Smooth muscle cell (in vitro differentiated cells): ENCODE measurements around the gene SAMD11. TPM values are rescaled to one million over a fixed set of nuclear protein-coding genes. Genes with fewer than 3 reads are reported as not detected.

Source experiments
- DNase-seq: peaks from one replicate; lab custom pipeline; 2025; ENCODE audit not compliant: unreplicated experiment; lab: John Stamatoyannopoulos, UW
- H2AFZ ChIP-seq: fragments of 200-600 bp; sonication (generic); 2 replicates; pipeline ENCODE4 v1.6.0; 2016; ENCODE audit warnings: antibody characterized with exemption, low read depth, mild to moderate bottlenecking
- H3F3A ChIP-seq: fragments of 200-600 bp; sonication (generic); 2 replicates; pipeline ENCODE4 v1.6.0; 2017; ENCODE audit warnings: antibody characterized with exemption, low read depth
- H3K27ac ChIP-seq: fragments of 200-600 bp; sonication (generic); 2 replicates; pipeline ENCODE4 v1.5.1; 2016; ENCODE audit warnings: low read depth, mild to moderate bottlenecking
- H3K27me3 ChIP-seq: fragments of 200-600 bp; sonication (generic); 2 replicates; pipeline ENCODE4 v1.6.1; 2016; ENCODE audit warnings: low read depth, mild to moderate bottlenecking
- H3K36me3 ChIP-seq: fragments of 200-600 bp; sonication (generic); 2 replicates; pipeline ENCODE4 v1.5.1; 2016; ENCODE audit warnings: low read depth
- H3K4me1 ChIP-seq: fragments of 200-600 bp; sonication (generic); 2 replicates; pipeline ENCODE4 v1.5.1; 2016; ENCODE audit warnings: low read depth
- H3K4me2 ChIP-seq: fragments of 200-600 bp; sonication (generic); 2 replicates; pipeline ENCODE4 v1.6.0; 2016; ENCODE audit warnings: mild to moderate bottlenecking
- H3K4me3 ChIP-seq: fragments of 200-600 bp; sonication (generic); 2 replicates; pipeline ENCODE4 v1.5.1; 2016; ENCODE audit warnings: mild to moderate bottlenecking
- H3K79me2 ChIP-seq: fragments of 200-600 bp; sonication (generic); 2 replicates; pipeline ENCODE4 v1.6.0; 2016; ENCODE audit warnings: low read depth, mild to moderate bottlenecking
- H3K9ac ChIP-seq: fragments of 200-600 bp; sonication (generic); 2 replicates; pipeline ENCODE4 v1.6.0; 2016; ENCODE audit warnings: low read depth
- H3K9me3 ChIP-seq: fragments of 200-600 bp; sonication (generic); replicated peaks from 2 replicates; pipeline ENCODE4 v1.5.1; 2016; ENCODE audit warnings: low read depth
- H4K20me1 ChIP-seq: fragments of 200-600 bp; sonication (generic); 2 replicates; pipeline ENCODE4 v1.6.0; 2016; ENCODE audit warnings: low read depth
- WGBS: methylation state at CpG from one replicate; pipeline ENCODE4 v1.1.7; 2016; ENCODE audit warnings: low lambda C conversion rate; 5-methylcytosine and 5-hydroxymethylcytosine counted together
- polyA plus RNA-seq: library from polyadenylated mRNA; unstranded; fragments of >200 nt; fragmentation: Nextera tagmentation; extraction: Ambion mirVana; gene quantifications from 2 replicates; pipeline ENCODE4 v1.2.1, GENCODE V29; 2016
- small RNA-seq: library from RNA; depleted of rRNA; stranded (forward); fragments of <200 nt; gene quantifications from one replicate; pipeline ENCODE3, GENCODE V24; 2014
- total RNA-seq: library from RNA; depleted of rRNA; stranded (reverse); fragments of >200 nt; gene quantifications from 2 replicates; pipeline ENCODE4 v1.2.3, GENCODE V29; 2014
- TF ChIP-seq, protein P1 (sequence below): fragments of 200-600 bp; sonication (generic); IDR thresholded peaks from 2 replicates; pipeline ENCODE4 v1.5.1; 2017; ENCODE audit warnings: borderline replicate concordance, mild to moderate bottlenecking, antibody characterized with exemption; ENCODE audit not compliant: insufficient read depth, poor library complexity, severe bottlenecking

Gene SAMD11
- total and polyA plus RNA-seq, 2 experiments from 2014 or later = 18.0 to 21.1 TPM

DNA sequence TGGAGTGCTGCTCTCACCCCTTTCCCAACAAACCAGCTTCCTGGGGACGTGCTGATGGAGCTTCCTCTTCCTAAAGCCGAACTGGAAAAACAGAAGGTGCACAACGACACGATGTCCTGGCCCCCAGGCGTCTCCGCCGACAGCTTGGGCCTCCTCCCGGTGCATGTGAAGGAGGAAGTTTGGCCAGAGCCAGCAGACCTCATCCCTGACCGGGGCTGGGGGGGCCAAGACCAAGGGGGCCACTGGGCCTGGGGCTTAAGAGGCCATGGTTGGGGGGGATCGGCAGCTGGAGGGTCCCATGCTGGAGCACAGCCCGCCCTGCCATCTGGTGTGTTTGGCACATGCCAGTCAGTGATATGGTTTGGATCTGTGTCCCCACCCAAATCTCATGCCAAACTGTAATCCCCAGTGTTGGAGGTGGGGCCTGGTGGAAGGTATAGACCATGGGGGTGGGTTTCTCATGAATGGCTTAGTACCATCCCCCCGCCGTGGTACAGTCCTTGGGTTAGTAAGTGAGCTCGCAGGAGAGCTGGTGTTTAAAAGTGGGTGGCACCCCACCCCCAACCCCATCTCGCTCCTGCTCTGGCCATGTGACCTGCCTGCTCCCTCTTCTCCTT, 69.8 kb downstream of the SAMD11 start:
- Histone ChIP-seq H2AFZ (no peak overlapping the region), H3K79me2 (no peaks in the 10 kb centered on the region), H3K9ac (no peak overlapping the region), H3K9me3 (no peaks in the 10 kb centered on the region), H3K4me3 (no peak overlapping the region), H3K36me3 (no peaks in the 10 kb centered on the region), H3K27ac (no peak overlapping the region), H3F3A (no peaks in the 10 kb centered on the region), H3K4me2 (no peak overlapping the region), H4K20me1 (peaks cover 18% of the 10 kb centered on the region), H3K4me1 (peaks cover 4% of the 10 kb centered on the region), H3K27me3 (no peaks in the 10 kb centered on the region)
- WGBS = 84% methylated on average over 15 of the region's 15 CpGs
- TF ChIP-seq, protein P1, sequence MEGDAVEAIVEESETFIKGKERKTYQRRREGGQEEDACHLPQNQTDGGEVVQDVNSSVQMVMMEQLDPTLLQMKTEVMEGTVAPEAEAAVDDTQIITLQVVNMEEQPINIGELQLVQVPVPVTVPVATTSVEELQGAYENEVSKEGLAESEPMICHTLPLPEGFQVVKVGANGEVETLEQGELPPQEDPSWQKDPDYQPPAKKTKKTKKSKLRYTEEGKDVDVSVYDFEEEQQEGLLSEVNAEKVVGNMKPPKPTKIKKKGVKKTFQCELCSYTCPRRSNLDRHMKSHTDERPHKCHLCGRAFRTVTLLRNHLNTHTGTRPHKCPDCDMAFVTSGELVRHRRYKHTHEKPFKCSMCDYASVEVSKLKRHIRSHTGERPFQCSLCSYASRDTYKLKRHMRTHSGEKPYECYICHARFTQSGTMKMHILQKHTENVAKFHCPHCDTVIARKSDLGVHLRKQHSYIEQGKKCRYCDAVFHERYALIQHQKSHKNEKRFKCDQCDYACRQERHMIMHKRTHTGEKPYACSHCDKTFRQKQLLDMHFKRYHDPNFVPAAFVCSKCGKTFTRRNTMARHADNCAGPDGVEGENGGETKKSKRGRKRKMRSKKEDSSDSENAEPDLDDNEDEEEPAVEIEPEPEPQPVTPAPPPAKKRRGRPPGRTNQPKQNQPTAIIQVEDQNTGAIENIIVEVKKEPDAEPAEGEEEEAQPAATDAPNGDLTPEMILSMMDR = no peak
- DNase-seq = no peak

Small RNA genes within 50 kb of the gene (small RNA-seq; reads per million reads assigned to genes)
- not detected for gene AL645608.4

Other genes starting within 250 kb of the SAMD11 start
- gene OR4F16, start 237.3 kb upstream of the SAMD11 start, total RNA-seq = 0.27 TPM in 1 of 2 replicates, not detected in the other
- gene OR4F16, start 237.3 kb upstream of the SAMD11 start, polyA plus RNA-seq = not detected in 2 replicates
- gene NOC2L, start 35.3 kb downstream of the SAMD11 start, total RNA-seq = 34.5 and 38.9 TPM in 2 replicates
- 64.0 and 76.3 TPM in 2 replicates for gene NOC2L, start 35.3 kb downstream of the SAMD11 start, polyA plus RNA-seq
- gene KLHL17, start 36.7 kb downstream of the SAMD11 start, total RNA-seq = 10.2 and 12.4 TPM in 2 replicates
- gene KLHL17, start 36.7 kb downstream of the SAMD11 start, polyA plus RNA-seq = 29.9 and 32.7 TPM in 2 replicates
- 1.9 and 2.6 TPM in 2 replicates for gene PLEKHN1, start 42.6 kb downstream of the SAMD11 start, total RNA-seq
- gene PLEKHN1, start 42.6 kb downstream of the SAMD11 start, polyA plus RNA-seq = 5.2 and 9.6 TPM in 2 replicates
- gene PERM1, start 58.2 kb downstream of the SAMD11 start, total RNA-seq = 0.22 TPM in 1 of 2 replicates, not detected in the other
- gene PERM1, start 58.2 kb downstream of the SAMD11 start, polyA plus RNA-seq = 2.6 and 3.1 TPM in 2 replicates
- gene HES4, start 76.2 kb downstream of the SAMD11 start, total RNA-seq = 33.8 and 57.0 TPM in 2 replicates
- gene HES4, start 76.2 kb downstream of the SAMD11 start, polyA plus RNA-seq = 72.0 and 82.1 TPM in 2 replicates
- gene ISG15, start 89.6 kb downstream of the SAMD11 start, total RNA-seq = 49.1 and 109 TPM in 2 replicates
- gene ISG15, start 89.6 kb downstream of the SAMD11 start, polyA plus RNA-seq = 147 and 148 TPM in 2 replicates
- 24.7 and 28.9 TPM in 2 replicates for gene AGRN, start 96.2 kb downstream of the SAMD11 start, total RNA-seq
- gene AGRN, start 96.2 kb downstream of the SAMD11 start, polyA plus RNA-seq = 17.5 and 31.0 TPM in 2 replicates
- gene RNF223, start 150.4 kb downstream of the SAMD11 start, total RNA-seq = 0.81 and 4.3 TPM in 2 replicates
- gene RNF223, start 150.4 kb downstream of the SAMD11 start, polyA plus RNA-seq = 1.6 and 1.9 TPM in 2 replicates
- 9.3 and 24.5 TPM in 2 replicates for gene C1orf159, start 192.2 kb downstream of the SAMD11 start, total RNA-seq
- gene C1orf159, start 192.2 kb downstream of the SAMD11 start, polyA plus RNA-seq = 20.2 and 27.1 TPM in 2 replicates
- not detected in 2 replicates for gene TTLL10, start 250.0 kb downstream of the SAMD11 start, total RNA-seq
- gene TTLL10, start 250.0 kb downstream of the SAMD11 start, polyA plus RNA-seq = 0.45 TPM in 1 of 2 replicates, not detected in the other